HG02840 (cell line): Measurements from ENCODE around the gene MYBL2.
"Not testable (repeated sequence)": the region's sequence is repeated elsewhere in the genome, so short reads cannot be mapped to it uniquely, and the experiment has no call there.

Experiments
- ATAC-seq: cut with Tn5 transposase; IDR thresholded peaks from one replicate; pipeline ENCODE4 v1.9.1; 2021; ENCODE audit warnings: mild to moderate bottlenecking, moderate library complexity, moderate number of reproducible peaks; ENCODE audit not compliant: unreplicated experiment, low FRiP score

The MYBL2 gene

DNA sequence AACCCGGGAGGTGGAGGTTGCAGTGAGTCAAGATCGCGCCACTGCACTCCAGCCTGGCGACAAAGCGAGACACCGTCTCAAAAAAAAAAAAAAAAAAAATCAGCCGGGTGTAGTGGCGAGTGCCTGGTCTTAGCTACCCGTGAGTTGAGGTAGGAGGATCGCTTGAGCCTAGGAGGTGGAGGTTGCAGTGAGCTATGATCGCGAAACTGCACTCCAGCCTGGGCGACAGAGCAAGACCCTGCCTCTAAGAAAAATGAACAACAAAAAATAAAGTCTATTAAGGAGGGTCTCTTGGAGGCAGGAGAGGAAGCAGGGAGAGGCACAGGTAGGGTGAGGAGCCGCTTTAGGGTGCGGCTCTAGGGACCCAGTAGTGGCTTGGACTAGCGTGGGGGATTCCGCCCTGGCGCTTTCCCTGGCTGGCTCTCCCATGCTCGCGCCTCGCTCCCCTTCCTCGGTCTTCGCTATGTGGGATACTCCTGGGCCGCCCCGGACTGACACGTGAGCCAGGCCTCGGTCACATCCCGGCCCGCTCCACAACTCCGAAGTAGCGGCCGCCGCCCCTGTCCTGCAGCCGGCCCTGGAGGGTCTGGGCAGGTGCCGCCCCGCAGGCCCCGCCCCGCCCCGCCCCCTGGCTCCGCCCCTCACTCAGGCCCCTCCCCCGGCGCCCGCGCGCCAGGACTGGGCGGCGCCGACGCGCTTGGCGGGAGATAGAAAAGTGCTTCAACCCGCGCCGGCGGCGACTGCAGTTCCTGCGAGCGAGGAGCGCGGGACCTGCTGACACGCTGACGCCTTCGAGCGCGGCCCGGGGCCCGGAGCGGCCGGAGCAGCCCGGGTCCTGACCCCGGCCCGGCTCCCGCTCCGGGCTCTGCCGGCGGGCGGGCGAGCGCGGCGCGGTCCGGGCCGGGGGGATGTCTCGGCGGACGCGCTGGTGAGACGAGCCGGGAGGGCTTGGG lies at the start of gene MYBL2:
Gene MYBL2 (plus strand): TSS at position 739 of the 953 bp plus-strand sequence. CDS start 170 bp downstream, at position 909.
- ATAC-seq, result peak; percentile 68

DNA sequence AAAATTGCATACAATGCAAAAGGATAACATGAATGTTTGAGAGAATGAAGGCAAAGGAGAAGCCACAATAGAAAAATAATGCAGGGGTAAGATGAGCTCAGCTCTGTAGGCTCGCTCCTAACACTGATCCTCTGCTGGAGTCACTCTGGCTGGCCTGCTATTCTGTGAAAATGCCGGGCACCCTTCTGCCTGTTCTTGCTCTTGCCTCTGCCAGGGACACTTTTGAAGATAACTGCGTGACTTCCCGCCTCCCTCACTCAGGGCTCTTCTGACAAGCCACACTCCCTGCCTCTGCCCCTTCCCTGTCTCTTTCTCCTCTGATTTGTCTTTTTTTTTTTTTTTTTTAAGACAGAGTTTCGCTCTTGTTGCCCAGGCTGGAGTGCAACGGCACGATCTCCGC lies 35.3 kb upstream of the MYBL2 start:
- ATAC-seq, result no peak

DNA sequence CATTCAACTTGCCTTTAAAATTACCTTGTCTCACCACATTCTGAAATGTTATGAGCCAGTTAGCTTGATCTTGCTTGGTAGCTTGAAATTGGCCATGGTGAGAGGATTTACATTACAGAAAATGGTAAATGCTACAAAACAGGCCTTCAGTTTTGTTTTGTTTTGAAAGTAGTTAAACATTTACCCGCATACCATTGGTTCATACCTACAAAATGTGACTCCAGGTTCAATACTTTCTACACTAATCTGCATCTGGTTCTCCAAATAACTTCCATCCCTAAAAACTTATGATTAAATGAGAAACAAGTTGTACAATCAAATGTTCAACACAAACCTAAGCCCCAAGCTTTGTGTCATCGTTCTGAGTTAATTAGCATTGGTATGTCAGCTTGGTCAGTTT lies 30.5 kb upstream of the MYBL2 start:
- no peak for ATAC-seq

DNA sequence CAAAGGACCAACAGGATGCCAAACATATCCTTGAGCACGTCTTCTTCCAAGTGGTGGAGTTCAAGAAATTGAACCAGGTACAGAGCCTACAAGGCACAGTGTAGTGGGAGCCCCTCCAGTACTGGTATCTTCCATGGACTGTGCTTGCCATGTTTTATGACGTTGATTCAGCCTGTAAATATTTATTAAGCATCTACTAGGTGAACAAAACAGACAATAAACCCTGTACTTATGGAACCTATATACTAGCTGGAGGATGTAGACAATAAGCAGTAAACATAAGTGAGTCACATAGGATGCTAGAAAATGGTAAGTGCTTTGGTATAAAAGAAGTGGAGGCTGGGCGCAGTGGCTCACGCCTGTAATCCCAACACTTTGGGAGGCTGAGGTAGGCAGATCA lies 24.4 kb upstream of the MYBL2 start:
- ATAC-seq, result no peak

DNA sequence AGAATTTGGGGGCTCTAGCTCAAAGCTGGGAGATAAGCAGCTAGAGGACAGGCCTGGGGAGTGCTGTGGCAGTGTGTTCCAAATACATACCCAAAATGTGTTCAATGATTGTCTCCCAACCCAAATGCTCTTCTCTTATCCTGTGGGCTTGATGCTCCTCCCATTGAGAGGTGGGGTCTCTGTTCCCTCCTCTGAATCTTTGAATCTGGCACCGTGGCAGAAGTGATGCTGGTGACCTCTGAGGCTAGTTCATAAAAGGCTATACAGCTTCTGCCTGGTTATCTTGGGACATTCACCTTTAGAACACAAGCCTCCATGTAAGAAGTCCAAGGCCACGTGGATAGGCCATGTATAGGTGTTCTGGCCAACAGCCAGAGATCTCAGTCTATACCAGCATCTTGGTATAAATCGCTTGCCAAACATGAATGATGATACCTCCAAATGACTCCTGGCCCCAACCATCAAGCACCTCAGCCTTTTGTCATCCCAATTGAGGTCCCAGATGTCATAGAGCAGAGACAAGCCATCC lies 15.9 kb upstream of the MYBL2 start:
- no peak for ATAC-seq

DNA sequence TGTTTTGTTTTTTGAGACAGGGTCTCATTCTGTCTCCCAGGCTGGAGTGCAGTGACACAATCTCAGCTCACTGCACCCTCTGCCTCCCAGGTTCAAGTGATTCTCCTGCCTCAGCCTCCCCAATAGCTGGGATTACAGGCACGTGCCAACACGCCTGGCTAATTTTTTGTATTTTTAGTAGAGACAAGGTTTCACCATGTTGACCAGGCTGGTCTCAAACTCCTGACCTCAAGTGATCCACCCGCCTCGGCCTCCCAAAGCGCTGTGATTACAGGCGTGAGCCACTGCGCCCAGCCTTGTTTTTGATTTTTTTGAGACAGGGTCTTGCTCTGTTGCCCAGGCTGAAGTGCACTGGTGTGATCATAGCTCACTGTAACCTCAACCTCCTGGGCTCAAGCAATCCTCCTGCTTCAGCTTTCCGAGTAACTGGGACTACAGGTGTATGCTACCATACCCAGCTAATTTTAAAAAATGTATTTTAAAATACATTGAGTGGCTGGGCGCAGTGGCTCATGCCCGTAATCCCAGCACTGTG lies 15.2 kb upstream of the MYBL2 start:
- not testable (repeated sequence) for ATAC-seq

DNA sequence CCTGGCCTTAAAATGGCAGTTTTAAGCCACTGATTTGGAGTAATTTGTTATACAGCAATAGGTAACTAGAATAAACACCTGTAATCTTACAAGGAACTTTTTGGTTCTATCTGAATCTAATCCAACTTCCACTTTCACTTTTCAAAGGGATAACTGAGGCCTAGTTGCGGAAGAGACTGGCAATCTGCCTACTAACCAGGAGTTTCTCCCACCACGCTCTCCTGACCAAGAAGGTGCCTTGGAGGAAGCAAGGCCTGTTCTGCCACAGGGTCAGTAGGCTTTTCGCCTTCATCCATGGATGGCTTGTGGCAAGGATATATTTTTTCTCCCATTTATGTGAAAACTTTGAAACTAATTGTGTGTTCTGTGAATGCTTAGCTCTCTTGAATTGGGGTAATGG lies 12.9 kb upstream of the MYBL2 start:
- no peak for ATAC-seq

DNA sequence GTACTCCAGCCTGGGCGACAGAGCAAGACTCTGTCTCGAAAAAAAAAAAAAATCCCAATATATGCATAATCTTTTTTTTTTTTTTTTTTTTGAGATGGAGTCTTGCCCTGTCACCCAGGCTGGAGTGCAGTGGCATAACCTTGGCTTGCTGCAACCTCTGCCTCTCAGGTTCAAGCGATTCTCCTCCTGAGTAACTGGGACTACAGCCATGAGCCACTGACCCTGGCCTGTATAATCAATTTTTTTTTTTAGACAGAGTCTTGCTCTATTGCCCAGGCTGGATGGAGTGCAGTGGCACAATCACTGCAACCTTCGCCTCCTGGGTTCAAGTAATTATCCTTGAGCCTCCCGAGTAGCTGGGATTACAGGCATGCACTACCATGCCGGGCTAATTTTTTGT lies 11.7 kb upstream of the MYBL2 start:
- ATAC-seq, result not testable (repeated sequence)

DNA sequence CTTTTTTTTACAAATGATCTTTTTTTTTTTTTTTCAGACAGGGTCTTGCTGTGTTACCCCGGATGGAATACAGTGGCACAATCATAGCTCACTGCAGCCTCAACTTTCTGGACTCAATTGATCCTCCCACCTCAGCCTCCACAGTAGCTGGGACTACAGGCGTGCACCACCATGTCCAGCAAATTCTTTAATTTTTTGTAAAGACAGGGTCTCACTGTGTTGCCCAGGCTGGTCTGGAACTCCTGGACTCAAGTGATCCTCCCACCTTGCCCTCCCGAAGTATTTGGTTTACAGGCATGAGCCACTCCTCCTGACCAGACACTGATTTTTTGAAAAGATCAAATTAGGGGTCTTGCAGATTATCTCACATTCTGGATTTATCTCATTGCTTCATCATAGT lies 11.0 kb upstream of the MYBL2 start:
- ATAC-seq, result no peak

DNA sequence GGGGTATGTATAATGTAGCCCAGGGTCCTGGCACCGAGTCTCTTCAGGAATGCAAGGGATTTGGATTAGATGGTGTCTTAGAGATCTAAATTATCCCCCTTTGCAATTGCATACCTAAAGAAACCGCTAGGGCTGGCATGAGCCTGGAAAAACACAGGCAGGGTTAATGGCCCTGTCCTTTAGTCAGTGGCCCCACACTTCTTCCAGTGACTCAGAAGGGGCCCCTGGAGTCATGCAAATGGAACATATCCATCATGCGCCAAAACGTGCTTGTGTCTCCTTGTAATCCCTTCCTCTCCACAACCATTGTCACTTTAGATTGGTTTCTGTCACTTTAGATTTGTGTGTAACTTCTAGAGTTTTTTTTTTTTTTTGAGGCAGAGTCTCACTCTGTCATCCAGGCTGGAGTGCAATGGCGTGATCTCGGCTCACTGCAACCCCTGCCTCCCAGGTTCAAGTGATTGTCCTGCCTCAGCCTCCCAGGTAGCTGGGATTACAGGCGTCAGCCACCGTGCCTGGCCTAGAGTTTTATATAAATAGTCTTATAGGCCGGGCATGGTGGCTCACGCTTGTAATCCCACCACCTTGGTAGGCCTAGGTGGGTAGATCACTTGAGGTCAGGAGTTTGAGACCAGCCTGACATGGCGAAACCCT lies 8.7 kb upstream of the MYBL2 start:
- ATAC-seq, result no peak

DNA sequence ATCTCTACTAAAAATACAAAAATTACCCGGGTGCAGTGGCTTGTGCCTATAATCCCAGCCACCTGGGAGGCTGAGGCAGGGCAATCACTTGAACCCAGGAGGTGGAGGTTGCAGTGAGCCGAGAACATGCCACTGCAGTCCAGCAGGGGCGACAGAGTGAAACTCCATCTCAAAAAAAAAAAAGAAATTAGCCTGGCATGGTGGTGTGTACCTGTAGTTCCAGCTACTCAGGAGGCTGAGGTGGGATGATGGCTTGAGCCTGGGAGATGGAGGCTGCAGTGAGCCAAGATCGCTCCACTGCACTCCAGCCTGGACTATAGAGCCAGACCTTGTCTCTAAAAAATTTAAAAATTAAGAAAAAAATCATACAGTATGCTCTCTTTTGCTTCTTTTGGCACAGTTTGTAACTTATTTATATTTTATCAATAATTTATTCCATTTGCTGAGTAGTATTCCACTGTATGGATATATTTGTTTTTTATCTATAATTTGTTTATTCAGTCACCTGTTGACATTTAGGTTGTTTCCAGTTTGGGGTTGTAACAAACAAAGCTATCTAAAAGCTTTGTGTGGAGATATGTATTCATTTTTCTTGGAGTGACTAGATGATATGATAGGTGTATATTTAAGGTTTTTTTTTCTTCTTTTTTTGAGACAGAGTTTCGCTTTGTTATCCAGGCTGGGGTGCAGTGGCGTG lies 8.0 kb upstream of the MYBL2 start:
- no peak for ATAC-seq

DNA sequence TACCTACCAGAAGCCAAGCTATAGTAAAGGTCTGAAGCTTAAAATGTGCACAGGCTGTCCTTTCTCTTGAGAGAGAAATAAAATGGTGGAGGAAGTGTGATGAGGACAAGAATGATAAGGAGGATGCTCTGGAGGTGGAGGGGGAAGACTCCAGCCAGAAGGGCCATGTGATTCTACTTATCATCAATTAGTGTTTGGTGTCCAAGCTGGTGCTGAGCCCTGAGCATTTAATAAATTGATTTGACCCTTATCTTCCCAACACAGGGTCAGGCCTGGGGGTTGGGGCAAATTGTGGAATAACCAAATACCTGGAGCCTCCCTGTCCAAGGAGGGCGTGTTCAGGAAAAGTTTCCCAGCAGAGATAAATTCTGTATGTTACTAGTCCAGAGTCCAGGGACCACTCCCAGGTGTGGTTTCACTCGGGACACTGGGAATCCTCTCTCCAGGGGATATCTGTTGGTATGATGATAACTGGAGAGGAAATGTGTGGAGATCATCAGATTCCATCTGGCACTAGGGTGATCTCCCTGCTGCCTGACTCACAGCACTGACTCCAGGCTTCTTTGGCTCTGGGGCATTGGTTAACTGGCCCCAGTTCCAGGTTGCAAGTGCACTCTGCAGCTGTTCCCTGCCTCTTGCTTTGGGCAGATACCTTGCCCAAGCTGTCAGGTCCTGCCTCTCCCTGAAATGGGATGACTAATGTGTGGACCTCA lies 3.8 kb upstream of the MYBL2 start:
- ATAC-seq, result no peak

DNA sequence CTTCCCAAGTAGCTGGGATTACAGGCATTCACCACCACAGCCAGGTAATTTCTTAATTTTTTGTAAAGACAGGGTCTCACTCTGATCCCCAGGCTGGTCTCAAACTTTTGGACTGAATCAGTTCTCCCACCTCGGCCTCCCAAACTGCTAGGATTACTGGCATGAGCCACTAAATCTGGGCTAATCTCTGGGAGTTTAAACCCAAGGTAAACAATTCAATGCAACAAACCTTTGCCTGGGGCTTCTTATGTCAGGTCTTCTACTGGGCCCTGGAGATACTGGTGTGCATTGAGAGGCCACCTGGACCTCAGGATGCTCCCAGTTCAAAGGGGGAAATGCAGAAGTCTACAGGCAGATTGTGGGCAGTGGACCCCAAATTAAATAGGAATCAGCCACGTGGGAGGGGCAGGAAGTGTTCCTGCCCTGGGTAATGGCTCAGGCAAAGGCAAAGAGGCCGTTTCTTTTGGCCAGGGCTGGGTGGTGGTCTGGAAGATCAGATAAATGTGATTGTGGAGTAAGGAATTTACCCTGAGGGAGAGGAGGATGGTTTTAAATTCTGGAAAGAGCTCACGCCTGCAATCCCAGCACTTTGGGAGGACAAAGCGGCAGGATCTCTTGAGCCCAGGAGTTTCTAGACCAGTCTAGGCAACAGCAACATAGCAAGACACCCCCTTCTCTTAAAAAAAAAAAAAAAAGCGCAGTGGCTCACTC lies 1.3 kb upstream of the MYBL2 start:
- no peak for ATAC-seq

DNA sequence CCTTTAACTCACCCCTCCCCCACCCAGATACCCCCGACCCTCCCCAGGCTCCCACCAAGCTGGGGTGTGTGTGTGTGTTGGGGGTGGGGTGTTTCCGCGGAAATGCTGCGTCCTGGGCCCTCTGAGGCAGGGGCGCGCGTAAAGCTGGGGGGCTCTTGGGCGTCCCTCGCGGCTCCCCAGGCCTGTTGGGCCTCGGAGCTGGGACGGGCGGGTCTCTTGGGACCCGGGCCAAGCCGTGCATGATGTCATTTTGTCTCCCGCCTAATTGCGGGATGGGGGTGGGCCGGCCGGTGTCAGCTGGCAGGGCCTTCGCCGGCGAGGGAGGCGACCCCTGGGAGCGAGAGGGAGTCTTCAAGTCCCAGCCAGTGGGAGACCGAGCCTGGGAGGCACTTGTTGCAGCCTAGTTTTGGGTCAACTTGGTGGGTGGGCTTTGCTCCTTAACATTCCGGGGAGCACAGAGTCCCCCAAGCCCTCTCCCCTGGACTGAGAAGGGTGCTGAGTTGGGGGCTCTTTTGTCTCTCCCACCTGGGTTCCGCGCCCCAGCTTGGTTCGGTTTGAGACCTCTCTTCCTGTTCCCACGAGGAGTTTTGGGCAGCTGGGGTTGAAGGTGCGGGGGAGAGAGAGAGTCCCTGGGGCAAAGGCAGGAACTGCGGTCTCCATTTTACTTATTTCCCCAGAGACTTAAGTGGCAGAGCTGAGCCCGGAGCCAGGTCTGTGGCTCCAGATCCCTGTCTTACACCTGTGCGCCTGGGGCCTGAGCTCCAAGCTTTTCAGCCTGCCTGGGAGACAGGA lies 623 bp downstream of the MYBL2 start:
- ATAC-seq, result peak; percentile 42

DNA sequence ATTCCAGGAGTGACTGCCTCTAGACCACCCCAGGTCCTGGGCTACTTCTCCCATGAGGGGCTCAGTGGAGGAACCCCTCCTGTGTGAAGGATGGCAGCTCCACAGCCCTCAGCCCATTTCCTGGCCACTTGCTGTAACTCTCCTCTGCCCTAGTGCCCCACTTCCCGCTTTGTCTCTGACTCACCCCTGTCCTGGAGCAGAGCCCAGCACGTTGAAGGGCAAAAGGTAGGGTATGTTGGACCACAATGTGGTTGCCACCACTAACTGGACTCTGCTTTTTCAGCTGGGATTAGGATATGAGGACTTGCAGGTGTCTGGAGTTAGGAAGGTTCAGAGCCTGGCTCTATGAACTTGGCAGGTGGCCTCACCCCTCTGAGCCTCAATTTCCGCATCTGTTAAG lies 2.4 kb downstream of the MYBL2 start:
- no peak for ATAC-seq

DNA sequence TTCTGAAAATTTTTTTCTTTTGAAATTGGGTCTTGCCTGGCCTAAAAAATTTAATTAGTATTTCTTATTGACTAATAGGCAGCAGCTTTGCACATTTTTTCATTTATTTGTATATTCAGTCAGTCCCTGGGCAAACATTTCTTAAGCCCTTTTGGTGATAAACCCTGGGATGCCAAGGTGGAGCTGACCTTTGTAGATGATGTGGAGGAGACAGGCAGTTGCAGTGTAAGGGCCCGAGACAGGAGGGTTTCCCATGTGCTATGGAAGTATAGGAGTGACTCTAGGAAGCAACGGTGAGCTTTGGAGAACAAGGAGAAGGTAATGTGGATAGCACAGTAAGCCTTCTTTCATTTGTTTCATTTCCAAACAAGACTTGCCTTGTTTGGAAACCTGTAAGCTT lies 3.5 kb downstream of the MYBL2 start:
- ATAC-seq, result no peak

DNA sequence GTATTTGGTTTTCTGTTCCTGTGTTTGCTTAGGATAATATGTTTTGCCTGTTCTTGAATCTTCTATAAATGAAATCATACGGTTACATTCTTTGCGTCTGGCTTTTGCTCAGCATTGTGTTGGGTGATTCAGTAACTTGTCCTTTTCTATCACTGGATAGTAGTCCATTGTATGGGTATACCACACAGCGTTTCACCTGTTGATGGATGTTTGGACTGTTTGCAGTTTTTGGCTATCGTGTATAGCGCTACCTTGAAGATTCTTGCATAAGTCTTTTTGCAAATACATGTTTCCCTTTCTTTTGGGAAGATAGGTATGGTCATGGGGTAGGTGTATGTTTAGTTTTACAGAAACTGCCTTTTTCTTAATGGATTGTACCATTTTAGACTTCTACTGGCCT lies 9.5 kb downstream of the MYBL2 start:
- ATAC-seq, result no peak

DNA sequence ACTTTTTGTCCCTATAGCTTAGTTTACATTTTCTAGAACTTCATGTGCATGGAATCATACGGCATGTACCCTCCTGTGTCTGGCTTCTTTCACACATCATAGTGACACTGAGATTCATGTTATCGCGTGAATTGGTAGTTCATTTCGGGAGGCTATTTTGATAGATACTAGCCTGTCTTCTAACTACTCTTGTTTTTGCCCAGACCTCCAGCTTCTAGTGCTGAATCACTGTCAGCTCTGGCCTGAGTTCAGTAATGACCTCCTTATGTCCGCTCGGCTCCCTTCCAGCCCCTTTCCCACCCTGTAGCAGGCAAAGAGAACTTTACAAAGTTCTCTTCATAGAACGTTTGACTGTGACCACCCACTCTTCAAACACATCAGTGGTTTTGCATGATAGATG lies 14.1 kb downstream of the MYBL2 start:
- ATAC-seq, result no peak

DNA sequence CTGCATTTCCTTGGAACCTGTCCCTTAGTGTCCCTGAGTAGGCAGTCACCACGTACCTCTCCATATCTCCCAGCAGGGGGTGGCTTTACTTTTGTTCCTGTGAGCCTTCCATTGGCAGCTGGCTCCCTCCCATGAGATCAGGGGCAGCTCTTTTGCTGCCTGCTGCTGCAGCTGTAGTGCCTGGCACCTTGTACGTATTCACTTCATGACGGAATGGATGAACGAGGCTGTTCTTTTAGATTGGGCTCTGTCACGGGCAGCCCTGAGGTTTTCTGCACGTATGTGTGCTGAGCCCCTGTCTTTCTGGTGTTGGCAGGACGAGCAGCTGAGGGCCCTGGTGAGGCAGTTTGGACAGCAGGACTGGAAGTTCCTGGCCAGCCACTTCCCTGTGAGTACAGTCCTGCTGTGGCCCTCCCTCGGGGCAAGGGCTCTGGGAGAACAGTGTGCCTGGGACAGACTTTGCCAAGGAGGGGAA lies 14.6 kb downstream of the MYBL2 start:
- ATAC-seq, result peak; percentile 9
